Trophoblast cell (in vitro differentiated cells and primary cell): ENCODE data around the gene STIMATE.

Experiments used
- DNase-seq, 2 donors: peaks; one replicate each; pipeline ENCODE4 v3.0.0-alpha.2; 2016
- H2AFZ ChIP-seq: 2 replicates; pipeline ENCODE4 v1.6.1; 2013; ENCODE audit warnings: low read length, moderate library complexity, mild to moderate bottlenecking; ENCODE audit not compliant: insufficient read depth, poor library complexity
- H2AK5ac ChIP-seq: 2 replicates; pipeline ENCODE4 v1.6.1; 2013; ENCODE audit warnings: mild to moderate bottlenecking, low read length
- H2BK120ac ChIP-seq: 2 replicates; pipeline ENCODE4 v1.6.1; 2013; ENCODE audit warnings: low read length, mild to moderate bottlenecking, moderate library complexity; ENCODE audit not compliant: insufficient read depth, poor library complexity
- H2BK12ac ChIP-seq: 2 replicates; pipeline ENCODE4 v1.6.1; 2013; ENCODE audit warnings: mild to moderate bottlenecking, low read length, moderate library complexity
- H2BK5ac ChIP-seq: 2 replicates; pipeline ENCODE4 v1.6.1; 2013; ENCODE audit warnings: low read length, low read depth, moderate library complexity, mild to moderate bottlenecking; ENCODE audit not compliant: poor library complexity
- H3K14ac ChIP-seq: 2 replicates; pipeline ENCODE4 v1.6.1; 2013; ENCODE audit warnings: mild to moderate bottlenecking, low read length
- H3K18ac ChIP-seq: 2 replicates; pipeline ENCODE4 v1.6.1; 2013; ENCODE audit warnings: mild to moderate bottlenecking, low read length
- H3K23ac ChIP-seq: 2 replicates; pipeline ENCODE4 v1.6.1; 2013; ENCODE audit warnings: low read length
- H3K27ac ChIP-seq: 2 replicates; pipeline ENCODE4 v1.5.1; 2013; ENCODE audit warnings: low read depth, mild to moderate bottlenecking, inconsistent platforms, low read length, moderate library complexity
- H3K27me3 ChIP-seq: 2 replicates; pipeline ENCODE4 v1.6.1; 2013; ENCODE audit warnings: inconsistent platforms, mild to moderate bottlenecking, low read length, moderate library complexity; ENCODE audit not compliant: insufficient read depth
- H3K36me3 ChIP-seq, 2 experiments: 1 replicate in 1 of 2; 2 replicates in 1 of 2; pipeline ENCODE4 v1.6.1; 2013; ENCODE audit warnings: low read length in 2 of 2, mild to moderate bottlenecking in 2 of 2, moderate library complexity in 1 of 2; ENCODE audit not compliant: insufficient read depth in 2 of 2, control insufficient read depth in 1 of 2
- H3K4ac ChIP-seq: 2 replicates; pipeline ENCODE4 v1.6.1; 2013; ENCODE audit warnings: low read depth, mild to moderate bottlenecking, low read length, moderate library complexity
- H3K4me1 ChIP-seq, 2 experiments: 1 replicate in 1 of 2; 2 replicates in 1 of 2; pipeline ENCODE4 v1.6.1; 2013; ENCODE audit warnings: low read length in 2 of 2, mild to moderate bottlenecking in 2 of 2, moderate library complexity in 1 of 2; ENCODE audit not compliant: insufficient read depth in 2 of 2, control insufficient read depth in 1 of 2
- H3K4me2 ChIP-seq: 2 replicates; pipeline ENCODE4 v1.6.1; 2013; ENCODE audit warnings: inconsistent platforms, mild to moderate bottlenecking, low read length, moderate library complexity
- H3K4me3 ChIP-seq: 2 replicates; pipeline ENCODE4 v1.5.1; 2013; ENCODE audit warnings: mild to moderate bottlenecking, low read depth, low read length, inconsistent platforms
- H3K79me1 ChIP-seq: one replicate; pipeline ENCODE4 v1.6.1; 2013; ENCODE audit warnings: low read length
- H3K79me2 ChIP-seq: 2 replicates; pipeline ENCODE4 v1.6.1; 2013; ENCODE audit warnings: low read length, mild to moderate bottlenecking; ENCODE audit not compliant: control insufficient read depth, insufficient read depth, poor library complexity
- H3K9ac ChIP-seq: 2 replicates; pipeline ENCODE4 v1.6.1; 2013; ENCODE audit warnings: mild to moderate bottlenecking, low read length
- H3K9me3 ChIP-seq: 2 replicates; pipeline ENCODE4 v1.6.1; 2013; ENCODE audit warnings: low read depth, mild to moderate bottlenecking, control low read depth, inconsistent platforms, low read length; ENCODE audit not compliant: insufficient read depth
- H4K12ac ChIP-seq: 2 replicates; pipeline ENCODE4 v1.6.1; 2013; ENCODE audit warnings: low read depth, mild to moderate bottlenecking, low read length, moderate library complexity
- H4K8ac ChIP-seq: 2 replicates; pipeline ENCODE4 v1.6.1; 2013; ENCODE audit warnings: low read depth, mild to moderate bottlenecking, low read length, moderate library complexity
- H4K91ac ChIP-seq: one replicate; pipeline ENCODE4 v1.6.1; 2013; ENCODE audit warnings: low read depth, mild to moderate bottlenecking, low read length, moderate library complexity
- WGBS: extraction: QIAGEN DNeasy Blood & Tissue Kit; methylation state at CpG from one replicate; pipeline ENCODE4 v1.1.7; 2013; ENCODE audit warnings: missing lambda C conversion rate; ENCODE audit not compliant: insufficient read length, insufficient coverage; ENCODE audit errors: extremely low coverage; 5-methylcytosine and 5-hydroxymethylcytosine counted together

Gene STIMATE

DNA sequence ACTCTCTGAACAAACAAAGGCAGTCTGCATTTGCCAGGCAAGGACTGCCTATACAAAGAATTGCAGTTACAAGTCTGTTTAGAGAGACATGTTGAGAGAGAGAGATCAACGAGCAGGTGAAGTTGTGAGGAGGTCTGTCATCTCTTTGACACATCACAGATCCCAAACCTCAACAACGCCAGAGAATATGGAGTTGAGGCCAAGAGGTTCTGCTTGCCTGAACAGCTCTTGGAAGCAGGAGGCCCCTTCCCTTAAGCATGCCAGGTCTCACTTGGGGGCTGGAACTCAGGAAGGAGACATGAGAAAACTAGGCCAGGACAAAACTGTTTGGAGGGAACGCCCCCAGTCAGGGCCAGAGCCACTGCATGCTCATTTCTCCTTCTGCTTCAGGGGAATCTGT, 40.2 kb downstream of the STIMATE start:
- H2BK5ac ChIP-seq: no peak overlapping the region
- no peak overlapping the region for H2AFZ ChIP-seq
- no peak for DNase-seq
- no peak overlapping the region for H4K8ac ChIP-seq
- no peak overlapping the region for H3K23ac ChIP-seq
- no peaks in the 10 kb centered on the region for H3K79me1 ChIP-seq
- no peak overlapping the region for H2BK120ac ChIP-seq
- no peak overlapping the region for H3K18ac ChIP-seq
- H4K91ac ChIP-seq: no peak overlapping the region
- H3K27ac ChIP-seq: no peak overlapping the region
- H3K14ac ChIP-seq: no peak overlapping the region
- H3K79me2 ChIP-seq: no peaks in the 10 kb centered on the region
- H2BK12ac ChIP-seq: no peak overlapping the region
- no peak overlapping the region for H2AK5ac ChIP-seq
- H3K36me3 ChIP-seq: peaks cover 0 to under 1% of the 10 kb centered on the region in 2 experiments
- no peak overlapping the region for H4K12ac ChIP-seq
- H3K4me1 ChIP-seq: no peaks in the 10 kb centered on the region
- no CpG with 5 or more reads among the region's 3 CpGs for WGBS
- no peak overlapping the region for H3K9ac ChIP-seq
- H3K4me2 ChIP-seq: no peak overlapping the region
- no peaks in the 10 kb centered on the region for H3K9me3 ChIP-seq
- H3K4ac ChIP-seq: no peak overlapping the region
- no peaks in the 10 kb centered on the region for H3K27me3 ChIP-seq
- H3K4me3 ChIP-seq: no peak overlapping the region

DNA sequence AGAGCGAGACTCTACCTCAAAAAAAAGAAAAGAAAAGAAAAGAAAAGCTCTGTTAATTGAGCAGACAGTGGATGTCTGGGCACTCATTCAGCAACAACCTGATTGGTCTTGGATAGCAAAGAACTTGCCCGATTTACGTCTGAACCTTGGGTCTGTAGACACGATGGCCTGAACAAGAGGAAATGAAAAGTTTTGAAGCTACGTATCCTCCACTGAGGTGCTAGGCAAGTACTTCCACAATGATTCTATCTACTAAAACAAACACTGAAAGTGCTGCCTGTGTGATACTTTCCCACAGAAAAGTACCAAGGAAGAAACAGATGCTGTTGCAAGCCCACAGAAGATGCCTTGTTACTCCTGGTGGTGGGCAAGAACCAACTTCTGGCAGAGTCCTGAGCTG, 40.7 kb downstream of the STIMATE start:
- Histone ChIP-seq H3K4me2 (no peak overlapping the region), H2BK120ac (no peak overlapping the region), H3K4me3 (no peak overlapping the region), H4K91ac (no peak overlapping the region), H3K18ac (no peak overlapping the region), H3K79me2 (no peaks in the 10 kb centered on the region), H2BK5ac (no peak overlapping the region), H3K27ac (no peak overlapping the region), H4K12ac (no peak overlapping the region), H3K4ac (no peak overlapping the region), H4K8ac (no peak overlapping the region), H2BK12ac (no peak overlapping the region), H3K14ac (no peak overlapping the region), H3K79me1 (no peaks in the 10 kb centered on the region), H2AFZ (no peak overlapping the region), H3K23ac (no peak overlapping the region), H3K9me3 (no peaks in the 10 kb centered on the region), H3K36me3 (peaks cover 2 to 3% of the 10 kb centered on the region in 2 experiments), H3K27me3 (no peaks in the 10 kb centered on the region), H3K4me1 (no peaks in the 10 kb centered on the region), H3K9ac (no peak overlapping the region), H2AK5ac (no peak overlapping the region)
- no peak for DNase-seq
- no CpG with 5 or more reads among the region's 5 CpGs for WGBS

DNA sequence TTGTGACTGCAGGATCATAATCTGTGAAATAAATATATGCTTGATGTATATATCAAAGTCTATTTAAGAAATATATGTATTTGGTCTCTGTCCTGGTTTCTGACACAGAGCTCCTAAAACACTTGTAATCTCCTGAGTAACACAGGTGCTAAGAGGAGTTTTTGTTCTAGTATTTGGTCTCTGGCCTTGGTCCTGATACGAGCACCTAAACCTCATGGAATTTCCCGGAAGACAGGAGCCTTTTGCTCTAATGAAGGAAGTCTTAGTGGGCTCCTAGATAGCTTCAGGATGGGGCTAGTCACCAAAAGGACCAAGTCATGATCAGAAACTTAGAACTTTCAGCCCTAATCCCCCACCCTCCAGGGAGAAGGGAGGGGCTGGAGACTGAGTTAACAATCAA, 43.3 kb downstream of the STIMATE start:
- no peak for DNase-seq
- Histone ChIP-seq H3K4me3 (no peak overlapping the region), H3K27me3 (no peaks in the 10 kb centered on the region), H2BK5ac (no peak overlapping the region), H3K14ac (no peak overlapping the region), H2AK5ac (no peak overlapping the region), H3K79me1 (no peaks in the 10 kb centered on the region), H3K4ac (no peak overlapping the region), H4K8ac (no peak overlapping the region), H3K4me2 (no peak overlapping the region), H3K18ac (no peak overlapping the region), H2BK120ac (no peak overlapping the region), H2AFZ (no peak overlapping the region), H3K4me1 (no peaks in the 10 kb centered on the region), H3K79me2 (no peaks in the 10 kb centered on the region), H3K27ac (no peak overlapping the region), H3K9me3 (peaks cover 2% of the 10 kb centered on the region), H4K91ac (no peak overlapping the region), H2BK12ac (no peak overlapping the region), H4K12ac (no peak overlapping the region), H3K23ac (no peak overlapping the region), H3K9ac (no peak overlapping the region), H3K36me3 (peaks cover 7 to 10% of the 10 kb centered on the region in 2 experiments)
- WGBS: no CpG with 5 or more reads among the region's 2 CpGs

DNA sequence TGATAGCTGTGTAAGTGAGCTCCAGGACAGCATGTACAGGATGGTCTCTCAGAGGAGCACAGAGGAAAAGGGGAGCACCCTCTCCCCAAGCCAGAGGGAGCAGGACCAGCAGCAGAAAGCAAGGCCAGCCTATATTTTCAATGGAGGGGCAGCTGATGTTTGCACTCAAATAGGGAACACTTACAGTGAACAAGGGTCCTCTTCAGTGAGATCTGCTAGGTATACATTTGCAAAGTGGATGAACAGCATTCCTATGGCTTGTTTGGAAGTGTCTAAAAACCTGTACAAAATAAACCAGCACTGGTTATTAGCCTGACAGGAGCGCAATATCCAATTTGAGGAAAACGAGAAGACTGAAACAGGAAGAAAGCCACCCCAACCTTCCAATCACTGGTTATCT, 44.9 kb downstream of the STIMATE start:
- Histone ChIP-seq H2BK12ac (no peak overlapping the region), H3K18ac (no peak overlapping the region), H3K23ac (no peak overlapping the region), H2AFZ (no peak overlapping the region), H3K79me1 (no peaks in the 10 kb centered on the region), H2AK5ac (no peak overlapping the region), H3K4me3 (no peak overlapping the region), H2BK120ac (no peak overlapping the region), H4K91ac (no peak overlapping the region), H4K12ac (no peak overlapping the region), H4K8ac (no peak overlapping the region), H3K27ac (no peak overlapping the region), H3K4ac (no peak overlapping the region), H3K36me3 (peaks cover 7 to 10% of the 10 kb centered on the region in 2 experiments), H2BK5ac (no peak overlapping the region), H3K4me1 (no peaks in the 10 kb centered on the region), H3K4me2 (no peak overlapping the region), H3K27me3 (no peaks in the 10 kb centered on the region), H3K9me3 (peaks cover 2% of the 10 kb centered on the region), H3K79me2 (no peaks in the 10 kb centered on the region), H3K9ac (no peak overlapping the region), H3K14ac (no peak overlapping the region)
- DNase-seq: peak in 1 of 2 donors; percentile 17
- WGBS: no CpG with 5 or more reads among the region's 2 CpGs
